ENCODE results near the gene UBA6.

The UBA6 gene

GRCh38 chr4:67694662-67695061, 6.3 kb downstream of the UBA6 start:
- DNase-seq (ENCODE audit: low read depth): no peak
- TF ChIP-seq CTCF (IDR thresholded peaks at IDR 0.05; ENCODE audit: low read length, missing control alignments): no peak
- no peak overlapping the region for H3K4me3 ChIP-seq (replicated peaks; ENCODE audit: low read depth, low read length)

GRCh38 chr4:67691328-67691727, 9.6 kb downstream of the UBA6 start:
- TF ChIP-seq CTCF (IDR thresholded peaks at IDR 0.05; ENCODE audit: low read length, missing control alignments): no peak
- H3K4me3 ChIP-seq (replicated peaks; ENCODE audit: low read depth, low read length): no peak overlapping the region
- DNase-seq (ENCODE audit: low read depth): no peak

GRCh38 chr4:67687636-67688035, 13.3 kb downstream of the UBA6 start:
- TF ChIP-seq CTCF (IDR thresholded peaks at IDR 0.05; ENCODE audit: low read length, missing control alignments): no peak
- no peak overlapping the region for H3K4me3 ChIP-seq (replicated peaks; ENCODE audit: low read depth, low read length)
- DNase-seq (ENCODE audit: low read depth): no peak

GRCh38 chr4:67685532-67685859, 15.5 kb downstream of the UBA6 start:
- no peak for DNase-seq (ENCODE audit: low read depth)
- TF ChIP-seq CTCF (IDR thresholded peaks at IDR 0.05; ENCODE audit: low read length, missing control alignments): no peak
- no peak overlapping the region for H3K4me3 ChIP-seq (replicated peaks; ENCODE audit: low read depth, low read length)

- DNase-seq (ENCODE audit: low read depth): no peak
- TF ChIP-seq CTCF (IDR thresholded peaks at IDR 0.05; ENCODE audit: low read length, missing control alignments): no peak
Observed at GRCh38 chr4:67684839-67685531, 16.0 kb downstream of the UBA6 start.

GRCh38 chr4:67682266-67682665, 18.7 kb downstream of the UBA6 start:
- no peak overlapping the region for H3K4me3 ChIP-seq (replicated peaks; ENCODE audit: low read depth, low read length)
- no peak for DNase-seq (ENCODE audit: low read depth)
- TF ChIP-seq CTCF (IDR thresholded peaks at IDR 0.05; ENCODE audit: low read length, missing control alignments): no peak

More at GRCh38 chr4:67684839-67685531, 16.0 kb downstream of the UBA6 start:
- H3K4me3 ChIP-seq (replicated peaks; ENCODE audit: low read depth, low read length): no peak overlapping the region

- no peak overlapping the region for H3K4me3 ChIP-seq (replicated peaks; ENCODE audit: low read depth, low read length)
- no peak for TF ChIP-seq CTCF (IDR thresholded peaks at IDR 0.05; ENCODE audit: low read length, missing control alignments)
- DNase-seq (ENCODE audit: low read depth): peak; percentile 38
Observed at GRCh38 chr4:67680581-67681222, 20.3 kb downstream of the UBA6 start.
